Neuronal stem cell (in vitro differentiated cells): ENCODE data around the gene PRKCE.
A peak's percentile ranks its signal among the peaks of the same experiment; 100 is the strongest.

Source experiments
- DNase-seq: peaks from one replicate; pipeline ENCODE4 v3.0.0-alpha.2; 2013; ENCODE audit warnings: low spot score
- H2AFZ ChIP-seq: one replicate; pipeline ENCODE4 v1.6.1; 2013; ENCODE audit warnings: mild to moderate bottlenecking, low read length, inconsistent platforms
- H2AK5ac ChIP-seq: 2 replicates; pipeline ENCODE4 v1.6.1; 2013; ENCODE audit warnings: low read depth, mild to moderate bottlenecking, inconsistent platforms, low read length, moderate library complexity, mixed read lengths
- H2BK120ac ChIP-seq: 2 replicates; pipeline ENCODE4 v1.6.1; 2013; ENCODE audit warnings: low read depth, mild to moderate bottlenecking, inconsistent platforms, low read length, moderate library complexity, mixed read lengths
- H2BK12ac ChIP-seq: one replicate; pipeline ENCODE4 v1.6.1; 2013; ENCODE audit warnings: low read length, inconsistent platforms
- H2BK15ac ChIP-seq: 2 replicates; pipeline ENCODE4 v1.6.1; 2013; ENCODE audit warnings: mild to moderate bottlenecking, low read length, inconsistent platforms, mixed read lengths
- H2BK5ac ChIP-seq: one replicate; pipeline ENCODE4 v1.6.1; 2013; ENCODE audit warnings: inconsistent platforms, mild to moderate bottlenecking, low read length, moderate library complexity
- H3K14ac ChIP-seq: one replicate; pipeline ENCODE4 v1.6.1; 2013; ENCODE audit warnings: low read length, inconsistent platforms
- H3K18ac ChIP-seq: 2 replicates; pipeline ENCODE4 v1.6.1; 2013; ENCODE audit warnings: low read length, inconsistent platforms
- H3K23ac ChIP-seq: 2 replicates; pipeline ENCODE4 v1.6.1; 2013; ENCODE audit warnings: low read depth, mild to moderate bottlenecking, mixed read lengths, low read length, inconsistent platforms; ENCODE audit not compliant: poor library complexity
- H3K27ac ChIP-seq: replicated peaks from 3 replicates; pipeline ENCODE4 v1.5.1; 2013; ENCODE audit warnings: low read length, inconsistent platforms
- H3K27me3 ChIP-seq, 3 experiments: 2 replicates each; pipeline ENCODE4 v1.6.1; 2013; ENCODE audit warnings: low read length in 3 of 3, mild to moderate bottlenecking in 2 of 3, inconsistent platforms in 1 of 3, low read depth in 1 of 3, mixed read lengths in 1 of 3, moderate library complexity in 1 of 3; ENCODE audit not compliant: control insufficient read depth in 3 of 3, insufficient read depth in 3 of 3
- H3K36me3 ChIP-seq, 2 donors: replicated peaks in 1 of 2; 2 replicates each; pipeline ENCODE4 v1.6.1; 2013; ENCODE audit warnings: low read length in 2 of 2; ENCODE audit not compliant: control insufficient read depth in 2 of 2, insufficient read depth in 2 of 2
- H3K4ac ChIP-seq: 2 replicates; pipeline ENCODE4 v1.6.1; 2013; ENCODE audit warnings: inconsistent platforms, mild to moderate bottlenecking, low read length, moderate library complexity
- H3K4me1 ChIP-seq, 2 donors: 1 replicate in 1 of 2; 2 replicates in 1 of 2; pipeline ENCODE4 v1.6.1; 2013; ENCODE audit warnings: low read length in 2 of 2, low read depth in 1 of 2; ENCODE audit not compliant: control insufficient read depth in 2 of 2, insufficient read depth in 1 of 2
- H3K4me2 ChIP-seq: one replicate; pipeline ENCODE4 v1.6.1; 2013; ENCODE audit warnings: mild to moderate bottlenecking, low read length, inconsistent platforms; ENCODE audit not compliant: insufficient read depth, poor library complexity, severe bottlenecking
- H3K4me3 ChIP-seq, 2 donors: 2 replicates each; pipeline ENCODE4 v1.5.1; 2013; ENCODE audit warnings: low read length in 2 of 2, mild to moderate bottlenecking in 2 of 2, inconsistent platforms in 1 of 2, moderate library complexity in 1 of 2
- H3K79me1 ChIP-seq: one replicate; pipeline ENCODE4 v1.6.1; 2013; ENCODE audit warnings: low read depth, mild to moderate bottlenecking, inconsistent platforms, low read length, moderate library complexity
- H3K9ac ChIP-seq: one replicate; pipeline ENCODE4 v1.6.1; 2013; ENCODE audit warnings: mild to moderate bottlenecking, low read depth, low read length, inconsistent platforms; ENCODE audit not compliant: poor library complexity
- H3K9me3 ChIP-seq, 2 donors: replicated peaks in 1 of 2; 2 replicates each; pipeline versions ENCODE3 to v1.6.1; 2013; ENCODE audit warnings: low read length in 2 of 2, mild to moderate bottlenecking in 2 of 2, inconsistent platforms in 1 of 2, low read depth in 1 of 2, mixed read lengths in 1 of 2, moderate library complexity in 1 of 2; ENCODE audit not compliant: control insufficient read depth in 2 of 2, insufficient read depth in 1 of 2
- H4K8ac ChIP-seq: one replicate; pipeline ENCODE4 v1.6.1; 2013; ENCODE audit warnings: low read depth, mild to moderate bottlenecking, inconsistent platforms, low read length, moderate library complexity
- H4K91ac ChIP-seq: one replicate; pipeline ENCODE4 v1.6.1; 2013; ENCODE audit warnings: low read length, low read depth, mild to moderate bottlenecking, inconsistent platforms; ENCODE audit not compliant: poor library complexity
- WGBS, 2 donors: extraction: QIAGEN DNeasy Blood & Tissue Kit; methylation state at CpG; one replicate each; pipeline ENCODE4 v1.1.7; 2013; ENCODE audit warnings: missing lambda C conversion rate in 2 of 2, mixed read lengths in 1 of 2; ENCODE audit not compliant: insufficient read length in 2 of 2, insufficient replicate concordance in 1 of 2; ENCODE audit errors: extremely low coverage in 2 of 2; 5-methylcytosine and 5-hydroxymethylcytosine counted together

The PRKCE gene

DNA sequence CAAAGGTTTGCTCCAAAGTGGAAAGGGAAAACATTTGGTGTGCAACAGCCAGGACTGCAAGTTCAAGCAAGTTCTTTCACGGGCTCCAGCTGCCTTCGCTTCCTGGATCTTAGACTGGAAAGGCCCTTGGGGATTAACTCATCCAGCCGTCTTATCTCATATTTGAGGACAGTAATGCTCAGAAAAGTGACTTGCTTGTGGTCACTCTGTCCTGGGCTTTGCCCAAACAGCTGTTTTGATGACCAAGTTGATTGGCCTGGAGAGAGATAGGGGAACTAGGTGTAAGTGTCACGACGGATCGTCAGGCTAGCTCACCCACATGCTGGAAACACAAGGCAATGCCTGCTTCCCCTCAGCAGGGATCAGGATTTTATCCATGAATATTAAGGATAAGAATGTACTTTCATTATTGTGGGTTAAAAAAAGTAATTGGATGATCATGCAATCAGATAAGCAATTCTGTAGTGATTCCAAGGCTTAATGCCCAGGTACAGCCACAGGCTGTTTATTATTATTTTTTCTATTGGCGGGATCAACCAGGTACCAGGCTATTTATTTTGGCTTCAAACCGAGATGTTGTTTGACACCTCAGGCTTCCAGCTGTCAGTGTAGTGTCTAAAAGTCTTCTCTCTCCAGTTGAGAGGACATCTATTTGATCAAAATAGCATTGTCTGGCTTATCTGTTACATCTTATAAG lies 483.2 kb downstream of the PRKCE start:
- Histone ChIP-seq H3K18ac (no peak overlapping the region), H2BK15ac (no peak overlapping the region), H2BK5ac (no peak overlapping the region), H2BK12ac (no peak overlapping the region), H3K9ac (no peak overlapping the region), H2AFZ (no peak overlapping the region), H3K4me3 (no peak overlapping the region), H3K36me3 (no peaks in the 10 kb centered on the region), H3K14ac (no peak overlapping the region), H3K9me3 (no peaks in the 10 kb centered on the region), H3K23ac (no peak overlapping the region), H3K4me2 (no peak overlapping the region), H3K27me3 (no peaks in the 10 kb centered on the region), H4K91ac (no peak overlapping the region), H3K4ac (no peak overlapping the region), H3K27ac (no peak overlapping the region), H2BK120ac (no peak overlapping the region), H2AK5ac (no peak overlapping the region), H3K79me1 (peaks cover 2% of the 10 kb centered on the region), H3K4me1 (peaks cover 3 to 4% of the 10 kb centered on the region in 2 donors), H4K8ac (no peak overlapping the region)
- DNase-seq: no peak
- no CpG with 5 or more reads among the region's 8 CpGs for WGBS, 2 donors

DNA sequence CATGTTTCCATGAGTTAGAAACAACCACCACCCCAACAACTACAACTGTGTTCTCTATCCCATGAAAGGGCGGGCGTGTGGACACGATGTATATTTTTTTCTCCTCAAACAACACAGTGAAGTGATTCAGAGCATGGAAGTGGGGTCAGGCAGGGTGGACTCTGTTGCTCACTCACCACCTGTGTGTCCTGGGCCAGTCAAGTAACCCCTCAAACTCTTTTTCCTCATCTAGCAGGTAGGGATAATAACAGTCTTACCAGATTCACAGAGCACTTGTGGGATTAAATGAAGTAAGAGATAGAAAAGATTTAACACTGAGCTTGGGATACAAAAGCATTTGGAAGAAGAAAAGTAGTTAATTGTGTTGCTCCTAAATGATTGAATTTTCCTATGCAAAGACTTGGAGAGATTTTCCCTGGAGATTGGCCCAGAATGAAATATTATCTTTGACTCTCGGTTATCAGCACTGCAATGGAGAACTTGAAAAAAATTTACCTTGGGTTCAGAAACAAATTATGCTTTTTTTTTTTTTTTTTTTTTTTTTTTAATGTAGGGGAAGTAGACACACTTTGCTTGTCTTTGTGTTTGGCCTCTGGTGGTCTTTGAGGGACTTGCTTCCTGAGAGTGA lies 483.9 kb downstream of the PRKCE start:
- no peak overlapping the region for H2BK12ac ChIP-seq
- H3K4ac ChIP-seq: no peak overlapping the region
- no peak overlapping the region for H2AK5ac ChIP-seq
- no CpG with 5 or more reads among the region's 4 CpGs for WGBS, 2 donors
- H3K9me3 ChIP-seq: no peaks in the 10 kb centered on the region
- peaks cover 2% of the 10 kb centered on the region for H3K79me1 ChIP-seq
- no peak overlapping the region for H2BK5ac ChIP-seq
- H3K36me3 ChIP-seq: no peaks in the 10 kb centered on the region
- peaks cover 3 to 4% of the 10 kb centered on the region in 2 donors for H3K4me1 ChIP-seq
- H3K4me2 ChIP-seq: no peak overlapping the region
- no peak overlapping the region for H2BK15ac ChIP-seq
- no peak overlapping the region for H3K23ac ChIP-seq
- no peak overlapping the region for H4K8ac ChIP-seq
- H3K18ac ChIP-seq: no peak overlapping the region
- H2AFZ ChIP-seq: no peak overlapping the region
- no peak overlapping the region for H3K4me3 ChIP-seq
- no peak overlapping the region for H2BK120ac ChIP-seq
- H3K14ac ChIP-seq: no peak overlapping the region
- H3K9ac ChIP-seq: no peak overlapping the region
- no peaks in the 10 kb centered on the region for H3K27me3 ChIP-seq
- H3K27ac ChIP-seq: no peak overlapping the region
- no peak overlapping the region for H4K91ac ChIP-seq
- DNase-seq: no peak

DNA sequence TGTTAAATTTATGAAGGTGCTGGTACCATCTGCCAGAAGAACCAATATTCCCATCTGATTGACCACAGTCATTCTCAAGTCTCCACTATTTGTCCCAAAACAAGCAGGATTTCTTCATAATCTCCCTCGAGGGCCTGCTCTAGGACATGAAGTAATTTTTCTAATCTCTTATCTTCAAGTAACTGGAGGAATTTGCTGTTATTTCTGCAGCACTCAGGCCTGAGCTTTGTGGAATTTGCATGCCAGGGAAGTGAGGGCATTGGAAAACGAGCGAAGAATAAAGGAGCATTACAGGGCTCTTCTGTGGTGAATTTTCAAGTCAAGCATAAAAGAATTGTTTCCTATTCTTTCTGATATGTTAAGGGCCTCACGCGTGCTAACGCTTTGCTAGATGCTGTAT lies 484.5 kb downstream of the PRKCE start:
- H3K23ac ChIP-seq: no peak overlapping the region
- WGBS, 2 donors: no CpG with 5 or more reads among the region's 6 CpGs

DNA sequence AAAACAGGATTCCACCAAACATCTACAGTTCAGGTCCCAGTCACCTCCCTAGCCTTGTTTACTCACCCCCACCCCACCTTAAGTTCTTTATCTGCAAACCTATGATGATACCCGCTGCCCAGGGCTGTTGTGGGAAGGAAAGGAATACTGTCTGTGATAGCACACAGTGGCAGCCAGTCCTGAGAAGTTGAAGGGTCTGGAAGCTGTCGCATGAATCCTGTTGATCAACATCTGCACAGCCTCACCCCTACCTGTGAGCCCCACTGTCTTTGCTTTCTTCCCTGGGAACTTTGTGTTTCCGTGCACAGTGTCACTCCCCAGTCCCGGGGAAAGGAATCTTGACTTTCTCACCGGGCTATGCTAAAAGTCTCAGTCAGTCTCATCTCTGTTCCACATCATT lies 485.0 kb downstream of the PRKCE start:
- Histone ChIP-seq H4K8ac (no peak overlapping the region), H3K36me3 (no peaks in the 10 kb centered on the region), H3K4me2 (no peak overlapping the region), H3K27ac (no peak overlapping the region), H2BK120ac (no peak overlapping the region), H3K18ac (peak overlapping the region; percentile 25), H3K9me3 (no peaks in the 10 kb centered on the region), H2AFZ (no peak overlapping the region), H3K4me3 (no peak overlapping the region), H3K27me3 (no peaks in the 10 kb centered on the region), H3K4me1 (peaks cover 3 to 4% of the 10 kb centered on the region in 2 donors), H2BK5ac (no peak overlapping the region), H3K79me1 (peaks cover 2% of the 10 kb centered on the region), H2BK15ac (no peak overlapping the region), H2BK12ac (no peak overlapping the region), H3K9ac (no peak overlapping the region), H4K91ac (no peak overlapping the region), H3K4ac (no peak overlapping the region), H2AK5ac (no peak overlapping the region), H3K23ac (no peak overlapping the region), H3K14ac (no peak overlapping the region)
- WGBS, 2 donors: no CpG with 5 or more reads among the region's 5 CpGs
- DNase-seq: no peak

More for the DNA sequence above, 484.5 kb downstream of the PRKCE start:
- Histone ChIP-seq H3K9ac (no peak overlapping the region), H4K91ac (no peak overlapping the region), H3K27ac (no peak overlapping the region), H3K4me1 (peaks cover 3 to 4% of the 10 kb centered on the region in 2 donors), H2BK15ac (no peak overlapping the region), H2BK5ac (no peak overlapping the region), H3K4ac (no peak overlapping the region), H2BK12ac (no peak overlapping the region), H2AFZ (no peak overlapping the region), H3K36me3 (no peaks in the 10 kb centered on the region), H2AK5ac (no peak overlapping the region), H3K18ac (no peak overlapping the region), H3K4me2 (no peak overlapping the region), H3K9me3 (no peaks in the 10 kb centered on the region), H4K8ac (no peak overlapping the region), H3K27me3 (no peaks in the 10 kb centered on the region), H3K4me3 (no peak overlapping the region), H3K79me1 (peaks cover 2% of the 10 kb centered on the region), H2BK120ac (no peak overlapping the region), H3K14ac (no peak overlapping the region)
- DNase-seq: no peak
